B cell (primary cell): Measurements from ENCODE around the gene PDE3B.

Experiments used
- EZH2 ChIP-seq: IDR thresholded peaks from 2 replicates; pipeline ENCODE4 v1.6.1; 2012; ENCODE audit warnings: borderline replicate concordance, low read depth, mild to moderate bottlenecking, moderate library complexity, low read length; ENCODE audit not compliant: insufficient read depth, poor library complexity, severe bottlenecking
- TF ChIP-seq, protein P1 (sequence below): fragments of 200-600 bp; IDR thresholded peaks from one replicate; pipeline ENCODE4 v1.8.0; 2022; ENCODE audit warnings: antibody characterized with exemption, mild to moderate bottlenecking

- TF ChIP-seq, protein P1, sequence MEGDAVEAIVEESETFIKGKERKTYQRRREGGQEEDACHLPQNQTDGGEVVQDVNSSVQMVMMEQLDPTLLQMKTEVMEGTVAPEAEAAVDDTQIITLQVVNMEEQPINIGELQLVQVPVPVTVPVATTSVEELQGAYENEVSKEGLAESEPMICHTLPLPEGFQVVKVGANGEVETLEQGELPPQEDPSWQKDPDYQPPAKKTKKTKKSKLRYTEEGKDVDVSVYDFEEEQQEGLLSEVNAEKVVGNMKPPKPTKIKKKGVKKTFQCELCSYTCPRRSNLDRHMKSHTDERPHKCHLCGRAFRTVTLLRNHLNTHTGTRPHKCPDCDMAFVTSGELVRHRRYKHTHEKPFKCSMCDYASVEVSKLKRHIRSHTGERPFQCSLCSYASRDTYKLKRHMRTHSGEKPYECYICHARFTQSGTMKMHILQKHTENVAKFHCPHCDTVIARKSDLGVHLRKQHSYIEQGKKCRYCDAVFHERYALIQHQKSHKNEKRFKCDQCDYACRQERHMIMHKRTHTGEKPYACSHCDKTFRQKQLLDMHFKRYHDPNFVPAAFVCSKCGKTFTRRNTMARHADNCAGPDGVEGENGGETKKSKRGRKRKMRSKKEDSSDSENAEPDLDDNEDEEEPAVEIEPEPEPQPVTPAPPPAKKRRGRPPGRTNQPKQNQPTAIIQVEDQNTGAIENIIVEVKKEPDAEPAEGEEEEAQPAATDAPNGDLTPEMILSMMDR, result no peak
- TF ChIP-seq EZH2, result no peak
These were observed 251.3 kb downstream of the PDE3B start for GRCh38 chr11:14894657-14895598.
